GM19240 (cell line): ENCODE results near the gene CAPNS2.

Source experiments
- DNase-seq: peaks from one replicate; pipeline ENCODE4 v3.0.0; 2011; ENCODE audit warnings: low spot score; ENCODE audit not compliant: insufficient read length

CAPNS2 gene

DNA sequence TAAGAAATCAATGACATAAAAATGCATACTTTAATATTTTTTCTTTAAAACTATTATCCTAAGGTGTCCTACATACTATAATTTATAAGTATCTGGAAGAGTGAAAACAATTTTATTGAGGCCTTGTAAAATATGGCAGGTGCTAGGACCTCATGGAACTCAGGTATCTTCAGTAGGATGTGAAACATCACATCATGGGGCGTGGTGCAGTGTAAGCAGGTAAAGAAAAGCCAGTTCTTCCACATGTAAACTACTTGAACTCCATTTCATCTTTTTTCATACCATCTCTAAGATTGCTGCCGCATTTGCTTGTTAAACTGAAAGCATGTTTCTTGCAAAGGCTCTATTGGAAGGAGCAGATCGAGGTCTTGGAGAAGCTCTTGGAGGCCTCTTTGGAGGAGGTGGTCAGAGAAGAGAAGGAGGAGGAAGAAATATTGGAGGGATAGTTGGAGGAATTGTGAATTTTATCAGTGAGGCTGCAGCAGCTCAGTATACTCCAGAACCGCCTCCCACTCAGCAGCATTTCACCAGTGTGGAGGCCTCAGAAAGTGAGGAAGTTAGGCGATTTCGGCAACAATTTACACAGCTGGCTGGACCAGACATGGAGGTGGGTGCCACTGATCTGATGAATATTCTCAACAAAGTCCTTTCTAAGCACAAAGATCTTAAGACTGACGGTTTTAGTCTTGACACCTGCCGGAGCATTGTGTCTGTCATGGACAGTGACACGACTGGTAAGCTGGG lies at the start of gene CAPNS2:
TSS of gene CAPNS2 (plus strand) at position 253 of the 744 bp plus-strand sequence. CDS start at position 326, 73 bp downstream.
- DNase-seq, result no peak

DNA sequence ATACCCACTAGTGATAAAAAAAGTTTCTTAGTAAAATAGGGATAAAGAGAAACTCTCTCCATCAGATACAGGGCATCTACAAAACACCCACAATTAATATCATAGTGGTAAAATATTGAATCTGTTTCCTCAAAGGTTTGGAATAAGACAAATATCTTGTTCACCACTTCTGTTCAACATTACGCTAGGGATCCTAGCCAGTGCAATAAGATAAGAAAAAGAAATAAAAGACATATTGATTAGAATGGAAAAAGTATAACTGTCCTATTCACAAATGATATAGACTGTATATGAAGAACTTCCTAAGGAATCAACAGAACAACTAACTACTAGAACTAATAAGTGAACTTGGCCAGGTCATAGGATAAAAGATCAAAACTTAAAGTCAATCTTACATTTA lies 44.7 kb upstream of the CAPNS2 start:
- no peak for DNase-seq

DNA sequence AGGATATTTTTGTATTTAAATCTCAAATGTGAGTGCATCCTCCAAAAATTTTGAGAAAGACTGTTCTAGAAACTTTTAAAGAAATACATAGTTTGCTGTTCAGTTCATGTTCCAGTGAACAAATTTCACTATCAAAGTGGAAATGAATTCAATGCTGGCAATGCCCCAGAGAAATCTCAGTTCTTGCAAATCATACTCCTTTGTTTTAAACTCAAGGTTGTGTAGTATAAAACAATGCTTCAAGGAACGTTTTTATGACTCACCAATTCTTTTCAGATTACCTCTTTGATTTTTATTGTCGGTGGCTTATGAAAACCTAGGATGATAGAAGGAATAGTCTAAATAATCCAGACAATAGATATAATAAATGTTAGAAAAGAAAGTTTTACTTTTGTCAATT lies 40.0 kb upstream of the CAPNS2 start:
- no peak for DNase-seq

DNA sequence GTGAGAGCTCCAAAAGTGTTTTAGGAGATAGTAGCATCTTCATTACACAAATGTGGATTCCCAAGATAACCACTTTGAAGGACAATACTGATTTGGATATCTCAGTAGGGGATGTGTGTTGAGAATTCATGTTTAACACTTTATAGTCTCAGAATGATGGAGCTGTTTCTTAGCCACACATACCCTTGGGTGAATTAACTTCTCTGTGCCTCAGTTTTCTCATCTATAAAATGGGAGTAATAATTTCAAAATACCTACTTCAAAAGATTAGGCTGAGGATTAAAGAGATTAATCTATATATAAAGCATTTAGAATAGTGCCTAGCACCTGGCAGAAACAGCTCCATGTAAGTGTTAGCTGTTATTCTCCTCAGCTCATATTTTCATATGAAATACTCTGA lies 38.6 kb upstream of the CAPNS2 start:
- DNase-seq, result no peak

DNA sequence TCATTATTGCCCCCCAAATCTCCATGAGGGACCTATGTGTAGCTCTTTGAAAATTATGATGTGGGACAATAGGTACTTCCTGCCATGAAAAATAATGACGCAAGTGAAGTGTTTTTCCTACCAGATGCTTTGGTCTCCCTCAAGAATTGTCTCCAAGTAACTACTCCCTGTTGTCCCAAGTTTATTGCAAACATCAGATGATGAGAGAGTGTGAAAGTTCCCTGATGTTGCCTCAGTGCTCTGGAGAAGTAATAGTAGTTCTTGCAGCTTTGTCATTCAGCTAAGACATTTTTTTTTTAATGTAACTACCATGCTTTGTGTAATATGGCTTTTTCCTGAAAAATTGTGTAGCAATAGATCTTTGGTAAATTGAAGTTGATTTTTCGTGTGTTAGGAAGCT lies 37.5 kb upstream of the CAPNS2 start:
- DNase-seq, result no peak

DNA sequence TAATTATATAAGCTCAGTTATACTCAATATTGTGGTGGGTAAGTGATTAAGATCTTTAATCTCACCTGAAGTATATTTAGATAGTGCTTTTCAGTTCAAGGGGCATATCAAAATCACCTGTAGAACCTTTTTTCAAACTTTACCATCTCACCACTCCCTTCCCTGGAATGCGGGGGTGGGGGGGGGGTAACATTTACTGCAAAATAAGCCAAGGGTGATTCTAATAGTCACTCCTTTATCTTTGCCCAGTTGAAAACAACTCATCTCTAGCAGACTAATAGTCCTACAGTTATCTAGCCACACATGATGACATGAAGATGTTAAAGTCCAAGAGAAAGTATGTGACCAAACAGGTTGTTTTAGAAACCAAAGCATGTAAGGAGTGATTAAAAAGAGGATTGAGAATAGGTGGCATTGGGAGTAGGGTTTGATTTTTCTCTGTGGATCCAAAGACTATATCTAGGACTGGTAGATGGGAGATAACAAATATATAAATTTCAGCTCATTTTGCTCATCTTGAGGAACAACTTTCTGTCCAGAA lies 36.1 kb upstream of the CAPNS2 start:
- no peak for DNase-seq

DNA sequence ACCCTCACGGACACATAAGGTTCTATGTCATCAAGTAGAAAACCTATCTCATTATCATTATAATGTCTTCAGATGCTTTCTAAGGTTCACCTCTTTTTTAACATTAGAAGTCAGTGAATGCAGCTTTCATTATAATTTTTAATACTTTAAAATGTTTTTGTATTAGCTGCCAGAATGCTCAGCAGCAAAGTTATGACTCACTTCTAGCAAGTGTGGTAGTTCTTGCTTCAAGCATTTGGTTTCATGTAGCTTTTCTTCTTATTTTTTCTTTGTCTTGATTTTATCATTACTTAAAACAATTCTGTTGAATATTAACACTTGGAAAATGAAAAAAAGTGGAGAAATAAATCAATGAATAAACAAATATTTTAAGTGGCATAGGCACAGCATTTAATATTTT lies 34.3 kb upstream of the CAPNS2 start:
- DNase-seq, result no peak

DNA sequence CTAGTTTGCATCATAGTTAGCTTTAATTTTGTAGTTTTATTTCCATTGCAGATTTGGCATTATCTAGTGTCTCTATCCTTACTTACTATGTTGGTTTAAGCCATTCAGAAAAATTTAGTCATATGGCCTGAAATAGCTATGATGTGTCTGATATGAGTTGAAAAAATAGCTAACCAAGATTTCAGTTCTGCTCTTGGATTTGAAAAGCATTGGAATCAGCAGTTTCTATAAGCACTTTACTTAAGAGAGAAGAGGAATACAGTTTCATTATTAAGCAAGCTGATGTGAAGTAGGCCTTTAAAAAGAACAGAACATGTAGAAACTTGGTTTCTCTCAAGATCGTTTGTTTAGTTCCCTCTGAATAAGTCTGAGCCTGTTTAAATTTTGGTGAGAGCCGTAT lies 31.7 kb upstream of the CAPNS2 start:
- no peak for DNase-seq

DNA sequence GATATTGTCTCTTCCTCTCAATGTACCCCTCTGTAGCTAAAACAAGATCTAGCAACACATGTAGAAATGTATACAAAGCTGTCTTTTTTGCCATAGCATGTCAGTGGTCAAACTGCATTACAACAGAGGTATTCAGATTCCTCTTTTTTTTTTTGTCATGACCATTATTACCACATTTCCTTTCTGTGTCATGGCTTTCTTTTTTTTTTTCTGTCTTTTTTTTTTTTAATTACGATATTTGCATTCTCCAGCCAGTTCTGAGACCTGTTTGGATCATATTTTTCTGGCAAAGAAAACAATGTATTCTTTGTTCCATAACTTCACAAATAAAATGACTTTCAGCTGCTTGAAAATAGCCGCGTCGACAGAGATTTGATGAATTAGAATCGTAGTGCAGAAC lies 27.4 kb upstream of the CAPNS2 start:
- DNase-seq, result no peak

DNA sequence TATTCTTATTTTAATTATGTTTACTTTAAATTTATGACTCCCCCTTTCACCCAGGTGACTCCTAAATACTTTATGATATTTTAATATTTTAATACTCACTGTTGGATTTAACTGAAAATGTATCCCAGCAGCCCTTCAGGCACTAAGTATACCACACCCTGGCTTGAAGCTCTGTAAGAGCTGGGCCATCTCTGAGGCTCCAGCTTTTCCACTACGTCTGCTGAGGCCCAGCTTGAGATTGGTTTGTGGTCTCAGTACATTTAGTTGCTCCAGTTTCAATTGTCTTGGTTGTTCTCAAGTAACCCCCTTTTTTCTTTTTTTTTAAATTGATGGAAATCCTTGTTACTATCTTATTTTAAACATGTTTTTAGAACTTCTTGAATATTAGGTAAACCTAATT lies 27.0 kb upstream of the CAPNS2 start:
- DNase-seq, result no peak

DNA sequence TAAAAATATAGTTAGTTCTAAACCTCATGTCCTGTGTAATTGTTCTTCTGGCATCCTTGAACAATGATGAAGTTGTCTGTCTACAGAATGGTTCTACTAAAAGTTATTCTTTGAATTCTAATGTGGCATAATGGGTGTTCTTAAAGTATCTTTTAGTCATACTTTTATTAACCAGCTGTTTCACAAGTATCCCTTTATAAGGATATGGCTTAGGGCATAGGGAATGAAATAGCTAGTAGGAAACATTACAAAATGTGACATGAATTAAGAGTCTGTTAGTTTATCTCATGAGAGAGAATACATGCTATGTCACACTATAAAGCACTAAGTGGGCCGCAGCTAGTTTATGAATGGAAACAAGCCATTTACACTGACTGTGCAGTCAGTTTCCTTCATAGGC lies 26.3 kb upstream of the CAPNS2 start:
- no peak for DNase-seq

DNA sequence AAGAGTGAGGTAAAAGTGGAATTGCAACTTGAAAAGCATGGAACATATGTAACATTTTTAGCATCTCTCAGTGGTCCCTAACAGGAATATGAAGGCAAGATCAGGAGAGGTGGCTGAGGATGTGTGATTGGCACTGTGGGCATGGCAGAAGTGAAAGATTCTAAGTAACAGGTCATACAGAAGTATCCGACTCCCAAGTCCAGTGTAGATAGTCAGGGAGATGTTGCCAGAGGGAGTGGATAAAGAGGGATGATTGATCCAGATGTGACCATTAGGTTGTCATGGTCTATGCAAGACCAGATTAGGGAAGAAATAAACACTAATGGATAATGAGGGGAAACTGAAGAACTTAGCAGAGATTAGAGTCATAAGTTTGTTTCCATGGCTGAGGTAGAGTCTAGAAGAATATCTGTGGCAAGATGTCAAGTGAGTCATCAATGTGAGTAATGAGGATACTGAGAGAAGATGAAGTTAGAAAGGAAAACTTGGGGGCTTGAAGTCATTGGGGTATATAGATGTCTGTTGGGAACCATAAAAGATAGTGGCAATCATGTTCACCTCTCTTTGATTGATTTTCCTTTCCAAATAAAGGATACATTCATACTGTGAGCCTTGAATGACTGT lies 23.9 kb upstream of the CAPNS2 start:
- DNase-seq, result no peak

DNA sequence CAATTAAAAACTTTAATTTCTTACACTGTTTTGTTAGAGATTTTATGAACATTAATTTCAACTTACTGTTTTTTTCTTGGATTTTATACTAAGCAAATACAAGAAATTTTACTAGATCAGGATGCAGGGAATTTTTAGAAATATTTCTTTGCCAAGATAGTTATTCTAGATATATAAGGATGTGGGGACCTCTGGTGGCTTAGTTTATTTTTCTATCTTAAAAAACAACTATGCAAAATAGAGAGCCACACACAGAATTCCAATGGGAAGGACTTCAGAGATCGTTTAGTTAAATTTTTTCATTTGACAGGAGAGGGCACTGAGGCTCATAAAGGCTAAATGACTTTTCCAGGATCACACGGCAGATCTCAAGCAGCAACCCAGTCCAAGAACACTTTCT lies 23.0 kb upstream of the CAPNS2 start:
- DNase-seq, result no peak

DNA sequence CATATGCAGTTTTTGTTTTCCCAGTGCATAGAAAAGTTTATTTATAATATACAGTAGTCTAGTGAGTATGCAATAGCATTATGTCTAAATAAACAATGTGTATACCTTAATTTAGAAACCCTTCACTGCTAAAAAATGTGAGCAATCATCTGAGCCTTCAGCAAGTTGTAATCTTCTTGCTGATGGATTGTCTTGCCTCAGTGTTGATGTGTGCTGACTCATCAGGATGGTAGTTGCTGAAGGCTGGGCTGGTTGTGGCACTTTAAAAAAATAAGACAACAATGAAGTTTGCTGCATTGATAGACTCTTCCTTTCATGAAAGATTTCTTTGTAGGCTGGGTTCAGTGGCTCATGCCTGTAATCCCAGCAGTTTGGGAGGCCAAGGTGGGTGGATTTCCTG lies 13.9 kb upstream of the CAPNS2 start:
- DNase-seq, result no peak

DNA sequence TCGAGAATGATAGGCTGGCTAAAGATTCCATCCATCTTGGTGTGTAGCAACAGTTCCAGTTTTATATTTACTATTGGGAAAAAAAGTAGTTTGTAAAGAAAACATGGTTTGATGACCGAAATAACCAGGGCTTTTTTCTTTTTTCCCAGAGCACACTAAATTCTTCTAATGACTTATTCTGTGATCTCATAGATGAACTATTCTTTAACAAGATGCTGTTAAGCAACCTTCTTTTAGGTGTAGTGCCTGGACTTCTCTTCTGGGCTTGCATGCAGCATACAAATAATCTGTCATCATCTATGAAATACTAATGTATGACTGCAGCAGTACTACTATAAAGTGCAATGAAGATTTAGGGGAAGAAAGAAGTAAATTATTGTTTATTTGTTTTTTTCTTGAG lies 11.0 kb upstream of the CAPNS2 start:
- DNase-seq, result no peak

DNA sequence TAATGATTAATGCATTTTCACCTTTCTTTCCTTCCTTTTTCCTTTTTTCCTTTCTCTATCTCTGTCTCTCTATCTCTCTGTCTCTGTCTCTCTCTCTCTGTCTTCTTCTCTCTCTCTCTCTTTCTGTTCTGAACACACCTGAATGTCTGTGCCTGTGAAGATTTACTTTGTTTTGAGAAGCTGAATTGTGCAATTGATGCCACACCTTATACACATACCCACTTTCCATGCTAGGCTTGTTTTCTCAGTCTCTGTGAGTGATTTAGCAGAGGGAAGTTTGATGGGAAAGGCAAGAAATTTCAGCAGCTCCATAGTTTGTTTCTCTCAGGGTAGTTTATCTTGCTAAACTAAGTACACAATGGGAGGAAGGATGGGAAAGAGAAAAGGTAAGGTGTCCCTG lies 9.3 kb upstream of the CAPNS2 start:
- no peak for DNase-seq

DNA sequence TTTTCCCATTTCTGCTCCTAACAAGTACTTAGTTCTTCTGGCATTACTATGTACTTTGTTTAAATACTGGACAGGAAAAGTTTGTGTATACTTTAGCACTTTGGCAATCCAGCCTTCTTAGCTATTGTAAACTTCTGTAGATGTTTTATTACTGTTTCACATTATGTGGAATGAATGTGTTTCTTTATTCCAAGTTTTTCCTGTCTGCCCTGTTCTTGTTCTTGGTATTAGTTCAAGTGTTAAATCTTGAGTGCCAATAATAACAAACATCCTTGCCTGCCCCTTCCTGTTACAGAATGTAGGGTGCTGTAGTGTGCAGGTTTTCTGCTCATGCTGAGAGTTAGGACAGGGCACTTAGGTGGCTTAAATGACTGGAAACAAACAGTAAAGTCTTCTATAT lies 7.3 kb upstream of the CAPNS2 start:
- no peak for DNase-seq

DNA sequence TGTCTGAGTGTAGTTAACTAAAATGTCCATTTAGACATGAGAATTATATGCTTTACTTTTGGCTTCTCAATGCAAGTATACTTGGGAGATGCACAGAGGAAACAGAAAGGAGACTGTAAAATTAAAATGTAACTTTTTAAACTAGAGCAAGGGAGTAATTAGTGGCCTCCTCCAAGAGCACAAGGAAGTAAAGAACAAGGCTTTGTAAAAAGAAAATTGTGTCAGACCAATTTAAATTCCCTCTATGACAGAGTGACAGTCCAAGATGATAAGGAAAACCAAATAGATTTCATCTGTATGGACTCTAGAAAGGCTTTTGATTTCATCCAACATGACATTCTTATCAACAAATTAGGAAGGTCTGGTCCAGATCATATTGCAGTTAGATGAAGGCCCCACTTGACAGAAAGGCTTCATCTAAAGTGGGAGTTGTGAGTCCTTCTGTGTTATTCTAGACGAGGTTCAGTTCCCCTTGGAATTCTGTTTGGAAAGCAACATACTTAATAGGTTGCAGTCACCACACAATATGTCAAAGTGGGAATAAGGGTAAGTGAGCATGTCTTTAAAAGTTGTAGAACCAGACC lies 6.5 kb upstream of the CAPNS2 start:
- no peak for DNase-seq

DNA sequence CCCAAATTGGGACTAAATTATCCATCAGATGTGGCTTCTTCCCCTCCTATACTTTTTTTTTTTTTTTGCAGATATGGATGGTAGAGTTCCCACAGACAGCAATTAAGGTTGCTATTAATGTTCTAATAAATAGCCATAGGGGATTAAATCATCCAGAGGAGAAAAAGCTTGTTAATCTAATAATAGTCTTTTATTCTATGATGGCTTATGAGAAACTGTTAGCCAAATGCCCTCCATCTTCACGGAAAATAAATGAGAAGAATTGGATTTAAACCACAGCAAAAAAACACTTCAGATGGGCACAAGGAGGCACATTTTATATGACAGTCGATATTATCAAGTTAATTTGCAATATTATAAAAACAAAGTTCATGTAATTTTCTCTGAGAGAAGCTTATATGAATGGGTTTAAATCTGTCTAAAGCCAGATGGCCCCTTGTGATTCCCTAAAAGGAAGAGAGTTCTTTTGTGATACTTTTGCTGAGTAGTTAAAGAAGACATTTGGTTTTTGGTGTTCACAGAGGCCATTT lies 5.1 kb upstream of the CAPNS2 start:
- DNase-seq, result no peak

DNA sequence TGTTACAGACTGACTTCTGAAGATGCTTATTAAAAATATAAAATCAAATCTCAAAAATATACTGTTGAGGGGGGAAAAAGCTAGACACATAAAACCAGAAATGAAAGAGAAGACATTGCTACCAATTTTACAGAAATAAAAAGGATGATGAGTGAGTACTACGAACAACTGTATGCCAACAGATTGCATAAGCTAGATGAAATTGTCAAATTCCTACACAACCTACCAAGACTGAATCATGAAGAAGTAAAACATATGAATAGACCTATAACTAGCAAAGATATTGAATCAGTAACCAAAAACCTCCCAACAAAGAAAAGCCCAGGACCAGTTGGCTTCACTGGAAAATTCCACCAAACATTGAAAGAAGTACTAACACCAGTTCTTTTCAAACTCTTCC lies 3.5 kb upstream of the CAPNS2 start:
- DNase-seq, result no peak

DNA sequence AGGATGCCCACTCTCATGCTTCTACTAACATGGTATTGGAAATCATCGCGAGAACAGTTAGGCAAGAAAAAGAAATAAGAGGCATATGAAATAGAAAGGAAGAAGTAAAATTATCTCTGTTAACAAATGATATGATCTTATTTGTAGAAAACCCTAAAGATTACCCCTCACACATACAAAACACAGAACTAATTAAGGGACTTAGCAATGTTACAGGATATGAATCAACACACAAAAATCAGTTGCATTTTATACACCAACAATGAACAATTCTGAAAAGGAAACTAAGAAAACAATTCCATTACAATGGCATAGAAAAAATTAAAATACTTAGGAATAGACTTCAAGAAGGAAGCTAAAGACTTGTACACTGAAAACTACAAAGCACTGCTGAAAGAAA lies 2.7 kb upstream of the CAPNS2 start:
- DNase-seq, result no peak

DNA sequence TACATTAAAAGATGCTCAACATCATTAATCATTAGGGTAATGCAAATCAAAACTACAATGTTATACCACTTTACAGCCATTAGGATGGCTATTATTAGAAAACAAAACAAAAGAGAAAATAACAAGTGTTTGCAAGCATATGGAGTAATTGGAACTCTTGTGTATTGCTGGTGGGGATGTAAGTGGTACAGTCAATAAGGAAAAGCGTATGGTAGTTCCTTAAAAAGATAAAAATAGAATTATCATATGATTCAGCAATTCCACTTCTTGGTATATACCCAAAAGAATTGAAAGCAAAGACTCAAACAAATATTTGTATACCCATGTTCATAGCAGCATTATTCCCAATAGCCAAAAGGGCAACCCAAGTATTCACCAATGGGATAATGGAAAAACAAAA lies 1.4 kb upstream of the CAPNS2 start:
- DNase-seq, result no peak

DNA sequence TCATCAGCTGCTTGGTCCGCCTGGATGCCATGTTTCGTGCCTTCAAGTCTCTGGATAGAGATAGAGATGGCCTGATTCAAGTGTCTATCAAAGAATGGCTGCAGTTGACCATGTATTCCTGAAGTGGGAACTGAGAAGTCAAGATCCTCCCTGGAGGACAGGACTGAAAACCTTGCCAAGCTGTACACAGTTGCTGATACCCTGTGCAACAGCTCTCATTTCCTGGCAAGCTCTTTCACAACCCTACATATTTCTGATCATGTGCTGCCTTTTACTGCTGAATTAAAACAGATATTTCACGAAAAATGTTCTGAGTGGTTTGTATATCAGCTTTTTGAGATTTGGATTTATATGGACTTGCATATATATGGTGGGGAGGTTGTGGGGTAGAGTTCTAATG lies 898 bp downstream of the CAPNS2 start:
- DNase-seq, result no peak
